Measurements from ENCODE around the gene ODF2. TPM values are rescaled to one million over a fixed set of nuclear protein-coding genes. Genes with fewer than 3 reads are reported as not detected.
"Not testable (repeated sequence)": the region's sequence is repeated elsewhere in the genome, so short reads cannot be mapped to it uniquely, and the experiment has no call there.

Gene ODF2
- total and polyA plus RNA-seq, 2 of the 13 experiments (the other 11 are each of a cell fraction or from before 2014, with no cell fraction given), result 9.8 to 31.3 TPM

GRCh38 chr9:128421482-128421996 is 34.3 kb upstream of the ODF2 start (continued):
- TF ChIP-seq PAXIP1 (CRISPR knock-in tag; conservative IDR thresholded peaks at IDR 0.05), result 0 out of 2 replicates have a peak, but pooled peaks have one; percentile 1

- Histone ChIP-seq H3K4me1 (ENCODE audit: insufficient read depth, low read length) (peaks cover 22% of the 10 kb centered on the region), H3K4me2 (ENCODE audit: low read depth, low read length) (peak overlapping the region; percentile 84), H3K9ac (ENCODE audit: insufficient read depth, low read depth, low read length) (peak overlapping the region; percentile 60; the same call in 1 of the 2 replicates)
- DNase-seq (ENCODE audit: low spot score); H4K20me1 ChIP-seq (ENCODE audit: insufficient read depth, low read length); H3K27ac ChIP-seq (ENCODE audit: extremely low read length, insufficient read depth, low read length); ATAC-seq; FAIRE-seq; CTCF ChIA-PET (ENCODE audit: low intra/inter-chr PET ratio, low total read pairs); intact Hi-C loops (cut with micrococcal nuclease; ENCODE audit: unreplicated experiment); H3K79me2 ChIP-seq (ENCODE audit: insufficient read depth, low read length); H3K36me3 ChIP-seq (replicated peaks in 1 of 2; ENCODE audit: control insufficient read depth in 1 of 2, insufficient read depth in 2 of 2, low read length in 2 of 2); H2AFZ ChIP-seq (ENCODE audit: low read length); in situ Hi-C loops (cut with HindIII; ENCODE audit: extremely low pct_ligation_motif_present, low pct_unique_long_range_greater_than_20kb); POLR2A ChIA-PET; H3K9me3 ChIP-seq (ENCODE audit: low read length); H3K4me3 ChIP-seq (replicated peaks in 1 of 3; ENCODE audit: insufficient read depth in 1 of 3, low read depth in 2 of 3, low read length in 3 of 3); H3K27me3 ChIP-seq (ENCODE audit: control insufficient read depth in 1 of 2, insufficient read depth in 2 of 2, low read length in 2 of 2): not testable (repeated sequence)
- peak; percentile 49; the same call in 1 of the 2 replicates for TF ChIP-seq ZMYM3 (CRISPR knock-in tag; IDR thresholded peaks at IDR 0.05)
- TF ChIP-seq ZNF768 (CRISPR knock-in tag; IDR thresholded peaks at IDR 0.05), result peak; percentile 95
- BruUV-seq (replicated peaks), result TSS peak; percentile 48
- WGBS (ENCODE audit: low lambda C conversion rate), result 90% methylated on average over 11 of the region's 13 CpGs
These were observed 33.6 kb upstream of the ODF2 start for GRCh38 chr9:128422022-128422782.

Data from HepG2 (cell line).